ENCODE results near the gene COQ8B.
"Not testable (repeated sequence)": the region's sequence is repeated elsewhere in the genome, so short reads cannot be mapped to it uniquely, and the experiment has no call there.

The COQ8B gene

DNA sequence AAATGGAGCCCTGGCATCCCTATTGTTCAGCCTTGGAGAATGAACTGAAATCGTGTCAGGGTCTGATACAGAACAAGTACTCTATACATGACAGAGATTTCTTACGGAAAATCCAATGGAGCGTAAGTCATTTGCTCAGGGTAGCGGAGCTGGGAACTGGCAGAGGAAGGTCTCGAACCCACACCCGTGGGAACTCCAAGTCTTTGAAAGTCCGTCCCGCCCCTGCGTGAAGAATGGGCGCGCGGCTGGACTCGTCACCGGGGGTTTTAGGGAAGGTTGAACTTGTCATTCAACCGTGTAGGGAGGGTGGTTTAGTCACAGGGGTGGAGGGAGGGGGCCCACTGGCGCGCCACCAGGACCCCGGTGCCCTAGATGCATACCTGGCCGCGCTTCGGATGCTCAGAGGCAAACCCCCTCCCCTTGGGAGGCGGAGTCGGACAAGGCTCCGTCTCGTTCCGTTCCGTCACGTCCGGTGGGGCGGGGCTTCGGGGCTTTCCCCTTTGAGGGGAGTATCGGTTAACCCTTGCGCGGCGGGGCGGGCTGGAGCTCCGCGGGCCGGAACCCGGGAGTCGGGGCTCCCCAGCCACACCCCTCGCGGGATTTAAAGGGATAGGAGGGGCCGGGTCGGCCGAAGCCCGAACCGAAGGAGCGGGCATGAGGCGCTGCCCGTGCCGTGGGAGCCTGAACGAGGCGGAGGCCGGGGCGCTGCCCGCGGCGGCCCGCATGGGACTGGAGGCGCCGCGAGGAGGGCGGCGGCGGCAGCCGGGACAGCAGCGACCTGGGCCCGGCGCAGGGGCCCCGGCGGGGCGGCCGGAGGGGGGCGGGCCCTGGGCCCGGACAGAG is at the start of gene COQ8B, which contains the start of gene ITPKC:
Gene COQ8B (minus strand): TSS at position 405 of the 843 bp plus-strand sequence. CDS start 2,254 bp downstream, outside the sequence.
Gene ITPKC (plus strand): TSS at position 631 of the 843 bp plus-strand sequence. CDS start 24 bp downstream, at position 655.
- DNase-seq = peak; percentile 82

DNA sequence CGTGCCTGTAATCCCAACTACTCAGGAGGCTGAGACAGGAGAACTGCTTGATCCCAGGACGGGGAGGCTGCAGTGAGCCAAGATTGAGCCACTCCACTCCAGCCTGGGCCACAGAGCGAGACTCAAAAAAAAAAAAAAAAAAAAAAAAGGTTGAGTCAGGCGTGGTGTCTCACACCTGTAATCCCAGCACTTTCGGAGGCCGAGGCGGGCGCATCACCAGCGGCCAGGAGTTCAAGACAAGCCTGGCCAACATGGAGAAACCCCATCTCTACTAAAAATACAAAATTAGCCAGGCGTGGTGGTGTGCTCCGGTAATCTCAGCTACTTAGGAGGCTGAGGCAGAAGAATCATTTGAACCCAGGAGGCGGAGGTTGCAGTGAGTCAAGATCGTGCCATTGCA is 49.7 kb upstream of the COQ8B start:
- DNase-seq = not testable (repeated sequence)

- DNase-seq = no peak
Measured at GRCh38 chr19:40763963-40764362, 47.3 kb upstream of the COQ8B start.

GRCh38 chr19:40763526-40763925 is 46.8 kb upstream of the COQ8B start:
- no peak for DNase-seq

DNA sequence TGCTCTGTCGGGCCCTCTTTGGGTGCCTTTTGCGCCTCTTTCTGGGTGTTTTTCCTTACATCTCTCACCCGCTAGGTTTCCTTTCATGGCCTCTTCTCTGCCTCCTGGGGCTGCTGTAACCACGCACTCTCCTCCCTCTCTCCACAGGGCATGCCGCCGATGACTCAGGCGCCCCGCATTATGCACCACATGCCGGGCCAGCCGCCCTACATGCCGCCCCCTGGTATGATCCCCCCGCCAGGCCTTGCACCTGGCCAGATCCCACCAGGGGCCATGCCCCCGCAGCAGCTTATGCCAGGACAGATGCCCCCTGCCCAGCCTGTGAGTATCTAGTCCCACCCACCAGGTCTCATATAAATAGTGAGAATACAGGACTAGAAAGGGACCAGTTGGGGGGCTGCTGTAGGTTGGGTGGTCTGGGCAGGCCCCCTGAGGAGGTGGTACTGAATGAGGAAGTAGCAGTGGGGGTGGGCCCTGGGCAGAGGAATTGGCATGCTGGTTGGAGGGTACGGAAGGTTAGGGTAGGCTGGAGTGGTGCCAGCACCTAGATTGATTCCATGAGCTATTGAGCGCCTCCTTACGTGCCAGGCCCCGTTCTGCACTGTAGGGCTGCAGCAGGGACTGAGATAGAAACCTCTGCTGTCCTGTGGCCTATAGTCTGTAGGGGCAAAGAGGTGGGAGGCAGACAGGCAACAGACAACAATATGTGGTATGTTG is 46.2 kb upstream of the COQ8B start:
- DNase-seq = no peak

DNA sequence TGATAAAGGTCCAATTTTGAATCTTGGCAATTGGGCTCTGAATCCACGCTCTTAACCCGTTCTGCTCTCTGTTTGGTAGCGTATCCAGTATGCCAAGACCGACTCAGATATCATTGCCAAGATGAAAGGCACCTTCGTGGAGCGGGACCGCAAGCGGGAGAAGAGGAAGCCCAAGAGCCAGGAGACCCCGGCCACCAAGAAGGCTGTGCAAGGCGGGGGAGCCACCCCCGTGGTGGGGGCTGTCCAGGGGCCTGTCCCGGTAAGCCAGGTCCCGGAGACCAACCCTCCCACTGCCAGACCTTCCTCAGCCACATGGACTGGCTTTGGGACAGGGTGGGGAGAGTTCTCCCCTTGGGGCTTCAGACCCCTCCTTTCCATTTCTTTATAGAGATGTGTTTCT is 42.7 kb upstream of the COQ8B start:
- no peak for DNase-seq

- DNase-seq = no peak
Measured at GRCh38 chr19:40758491-40758890, 41.8 kb upstream of the COQ8B start.

DNA sequence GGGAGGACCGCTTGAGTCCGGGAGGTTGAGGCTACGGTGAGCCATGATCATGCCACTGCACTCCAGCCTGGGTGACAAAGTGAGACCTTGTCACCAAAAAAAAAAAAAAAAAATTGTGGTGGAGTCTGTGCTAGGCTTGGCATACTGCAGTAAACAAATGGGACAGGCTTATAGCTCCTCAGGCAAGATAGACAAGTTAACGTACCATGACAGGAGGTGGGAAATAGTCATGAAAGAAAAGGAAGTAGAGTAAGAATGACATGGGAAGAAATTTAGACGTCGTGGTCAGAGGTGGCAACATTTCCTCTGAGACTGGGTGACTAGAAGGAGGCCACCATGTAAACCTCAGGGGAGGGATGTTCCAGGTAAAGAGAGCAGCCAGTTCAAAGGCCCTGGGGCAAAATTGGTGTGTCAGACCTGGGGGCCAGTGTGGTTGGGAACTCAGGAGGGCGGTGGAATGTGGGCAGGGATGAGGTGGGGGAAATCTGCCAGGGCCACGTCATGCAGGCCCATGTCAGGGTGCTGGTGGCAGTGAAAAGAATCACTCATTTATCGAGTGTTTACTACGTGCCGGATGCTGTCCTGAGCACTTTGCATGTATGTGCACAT is 39.9 kb upstream of the COQ8B start:
- no peak for DNase-seq

GRCh38 chr19:40755791-40756190 is 39.1 kb upstream of the COQ8B start:
- DNase-seq = no peak

GRCh38 chr19:40755248-40755624 is 38.5 kb upstream of the COQ8B start:
- DNase-seq = no peak

- no peak for DNase-seq
Measured at GRCh38 chr19:40754611-40755247, 38.0 kb upstream of the COQ8B start.

DNA sequence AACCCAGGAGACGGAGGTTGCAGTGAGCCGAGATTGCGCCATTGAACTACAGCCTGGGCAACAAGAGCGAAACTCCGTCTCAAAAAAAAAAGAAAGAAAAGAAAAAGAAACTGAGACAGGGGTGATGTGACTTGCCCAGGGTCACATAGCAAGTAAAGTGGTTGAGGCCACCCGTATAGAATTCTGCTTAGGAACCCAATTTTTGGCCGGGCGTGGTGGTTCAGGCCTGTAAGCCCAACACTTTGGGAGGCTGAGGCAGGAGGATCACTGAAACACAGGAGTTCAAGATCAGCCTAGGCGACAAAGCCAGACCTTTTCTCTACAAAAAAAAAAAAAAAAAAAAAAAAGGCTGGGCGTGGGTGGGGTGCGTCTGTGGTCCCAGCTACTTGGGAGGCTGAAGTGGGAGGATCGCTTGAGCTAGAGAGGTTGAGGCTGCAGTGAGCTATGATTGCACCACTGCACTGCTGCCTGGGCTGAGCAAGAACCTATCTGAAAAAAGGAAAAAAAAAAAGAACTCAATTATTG is 35.6 kb upstream of the COQ8B start:
- DNase-seq = no peak

DNA sequence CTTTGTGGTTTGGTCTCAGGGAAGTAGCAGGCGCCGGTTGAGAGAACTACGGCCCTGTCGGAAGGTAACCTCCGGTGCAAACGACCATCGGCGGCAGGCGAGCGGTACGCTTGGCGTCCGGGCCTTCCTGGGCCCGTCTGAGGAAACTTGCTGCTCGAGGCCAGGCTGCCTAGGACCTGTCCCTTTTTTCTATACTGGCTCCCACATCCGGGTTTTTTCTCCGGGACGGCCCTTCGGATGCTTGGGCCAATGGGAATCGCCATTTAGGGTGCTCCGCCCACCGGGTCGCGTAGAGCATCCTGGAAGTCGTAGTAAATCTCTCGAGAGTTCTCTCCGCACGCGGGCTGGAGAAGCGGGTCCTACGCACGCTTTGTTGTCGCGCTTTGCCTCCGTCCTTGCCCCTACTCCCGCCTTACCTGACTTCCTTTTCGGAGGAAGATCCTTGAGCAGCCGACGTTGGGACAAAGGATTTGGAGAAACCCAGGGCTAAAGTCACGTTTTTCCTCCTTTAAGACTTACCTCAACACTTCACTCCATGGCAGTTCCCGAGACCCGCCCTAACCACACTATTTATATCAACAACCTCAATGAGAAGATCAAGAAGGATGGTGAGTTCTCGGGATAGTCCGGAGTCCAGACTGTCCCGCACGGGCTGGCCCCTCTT is 34.3 kb upstream of the COQ8B start, which contains the start of gene SNRPA:
Gene SNRPA (plus strand): TSS at position 330 of the 664 bp plus-strand sequence. CDS start 206 bp downstream, at position 536.
- DNase-seq = no peak

DNA sequence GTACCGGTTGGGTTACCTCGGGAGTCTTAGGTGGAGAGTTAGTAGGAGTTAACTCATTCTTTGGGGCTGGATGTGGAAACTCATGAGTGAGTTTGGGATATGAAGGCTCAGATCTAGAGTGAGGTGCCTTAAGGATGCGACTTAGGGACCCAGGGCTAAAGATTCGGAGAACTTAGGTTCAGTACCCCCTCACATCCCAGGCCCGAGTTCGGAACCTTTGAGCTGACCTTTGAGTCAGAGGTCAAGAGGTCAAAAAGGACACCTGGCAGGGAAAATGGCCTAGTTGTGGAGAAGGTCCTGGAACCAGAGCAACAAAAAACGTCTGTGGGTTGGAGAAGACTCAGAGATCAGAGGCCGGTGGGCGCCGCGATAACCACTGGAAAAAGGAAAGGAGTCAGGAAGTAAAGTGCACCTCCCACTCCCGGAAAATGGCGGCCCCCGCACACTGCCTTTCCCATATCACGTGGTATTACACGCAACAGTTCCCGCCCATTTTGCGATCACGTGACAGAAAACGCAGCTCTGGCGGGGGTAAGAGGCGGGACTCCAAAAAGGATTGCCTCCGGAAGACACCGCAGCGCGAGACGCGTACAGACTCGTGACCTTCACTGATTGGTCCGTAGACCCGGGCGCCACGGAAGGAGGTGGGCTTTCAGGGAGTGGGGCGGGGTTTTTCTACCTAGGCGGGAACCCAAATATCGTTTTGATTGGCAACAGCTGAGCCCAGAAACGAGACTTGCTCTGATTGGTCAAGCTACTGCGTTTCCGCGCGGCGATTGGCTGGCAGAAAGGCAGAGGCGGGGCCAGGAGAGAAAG is 33.6 kb upstream of the COQ8B start, which contains the start of gene ACTMAP:
Gene ACTMAP (minus strand): TSS at position 420 of the 816 bp plus-strand sequence. CDS start 674 bp downstream, outside the sequence.
- peak; percentile 85 for DNase-seq

DNA sequence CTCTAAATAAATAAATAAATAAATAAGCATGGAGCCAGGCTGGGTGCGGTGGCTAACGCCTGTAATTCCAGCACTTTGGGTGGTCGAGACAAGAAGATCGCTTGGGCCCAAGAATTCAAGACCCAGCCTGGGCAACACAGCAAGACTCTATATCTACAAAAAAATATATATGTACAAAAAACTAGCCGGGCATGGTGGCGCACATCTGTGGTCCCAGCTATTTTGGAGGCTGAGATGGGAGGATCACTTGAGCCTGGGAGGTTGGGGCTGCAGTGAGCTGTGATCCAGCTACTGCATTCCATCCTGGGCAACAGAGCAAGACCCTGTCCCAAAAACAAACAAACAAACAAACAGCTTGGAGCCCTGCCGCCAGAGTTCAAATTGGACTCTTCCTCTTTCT is 30.9 kb upstream of the COQ8B start:
- no peak for DNase-seq

GRCh38 chr19:40745402-40745780 is 28.7 kb upstream of the COQ8B start:
- DNase-seq = no peak

- DNase-seq = no peak
Measured at GRCh38 chr19:40744554-40745401, 28.1 kb upstream of the COQ8B start.

DNA sequence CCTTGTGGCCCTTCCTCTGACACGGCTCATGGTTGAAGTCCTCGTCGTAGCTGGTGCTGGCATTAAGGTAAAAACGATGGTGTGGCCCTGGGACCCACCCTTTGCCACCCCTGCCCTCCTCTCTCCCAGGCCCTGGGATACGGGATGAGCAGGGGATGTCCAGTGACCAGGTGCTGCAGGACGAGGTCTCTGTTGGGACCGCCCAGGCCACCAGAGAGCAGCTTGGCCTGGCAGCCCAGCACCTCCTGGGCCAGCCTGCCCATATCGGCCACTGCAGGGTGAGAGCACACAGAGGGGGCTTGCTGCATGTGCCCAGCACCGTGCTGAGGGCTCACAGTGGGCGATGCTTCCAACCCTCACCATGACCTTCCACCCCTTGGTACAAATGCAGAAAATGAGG is 27.2 kb upstream of the COQ8B start:
- no peak for DNase-seq

DNA sequence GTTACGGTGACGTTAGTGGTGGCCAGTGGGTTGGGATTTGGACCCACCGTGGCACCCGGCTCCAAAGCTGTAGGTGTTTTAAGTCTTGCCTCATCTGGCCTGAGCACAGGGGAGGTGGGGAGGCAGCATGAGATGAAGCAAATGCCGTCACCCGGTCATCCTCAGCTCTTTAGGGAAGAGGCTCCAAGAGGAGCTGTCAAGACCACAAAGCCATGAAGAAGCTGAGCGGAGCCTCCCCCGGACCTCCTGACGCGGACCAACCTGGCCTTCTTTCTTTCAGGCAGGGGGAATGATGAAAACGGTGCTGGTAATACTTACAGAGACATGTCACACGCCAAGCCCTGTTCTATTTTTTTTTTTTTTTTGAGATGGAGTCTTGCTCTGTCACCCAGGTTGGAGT is 26.2 kb upstream of the COQ8B start:
- DNase-seq = no peak

- DNase-seq = no peak
Measured at GRCh38 chr19:40742477-40742876, 25.8 kb upstream of the COQ8B start.
